Esophagus muscularis mucosa (tissue), 4 donors: ENCODE measurements around the gene CEP170B. TPM values are rescaled to one million over a fixed set of nuclear protein-coding genes. Genes with fewer than 3 reads are reported as not detected.

Experiments used
- DNase-seq: peaks from one replicate; pipeline ENCODE4 v3.0.0-alpha.2; 2017; ENCODE audit errors: extremely low spot score
- H3K27ac ChIP-seq, 4 donors: fragments of 200-600 bp; sonication (generic); replicated peaks in 1 of 4; 1 replicate in 3 of 4; 2 replicates in 1 of 4; pipeline ENCODE4 v1.5.1; 2016 to 2019; ENCODE audit warnings: mild to moderate bottlenecking in 1 of 4
- H3K27me3 ChIP-seq, 4 donors: fragments of 200-600 bp; sonication (generic); one replicate each; pipeline versions ENCODE4 v1.5.1 to v1.6.0; 2016 to 2019
- H3K36me3 ChIP-seq, 4 donors: fragments of 200-600 bp; sonication (generic); one replicate each; pipeline ENCODE4 v1.5.1; 2016 to 2019
- H3K4me1 ChIP-seq, 4 donors: fragments of 200-600 bp; sonication (generic); one replicate each; pipeline ENCODE4 v1.5.1; 2016 to 2019
- H3K4me3 ChIP-seq, 4 donors: fragments of 200-600 bp; sonication (generic); 1 replicate in 2 of 4; 2 replicates in 2 of 4; pipeline ENCODE4 v1.5.1; 2016 to 2019; ENCODE audit warnings: mild to moderate bottlenecking in 4 of 4, moderate library complexity in 1 of 4
- H3K9me3 ChIP-seq, 4 donors: fragments of 200-600 bp; sonication (generic); 1 replicate in 3 of 4; 2 replicates in 1 of 4; pipeline ENCODE4 v1.5.1; 2016 to 2019
- EP300 ChIP-seq: sonication (generic); formaldehyde crosslinking; IDR thresholded peaks from one replicate; pipeline ENCODE4 v1.6.1; 2017; ENCODE audit warnings: antibody characterized with exemption
- POLR2A ChIP-seq: fragments of 450-650 bp; IDR thresholded peaks from one replicate; pipeline ENCODE4 v1.6.1; 2017; ENCODE audit warnings: antibody characterized with exemption, moderate library complexity, mild to moderate bottlenecking, low read depth
- POLR2AphosphoS5 ChIP-seq, 2 donors: sonication (generic); formaldehyde crosslinking; IDR thresholded peaks; one replicate each; pipeline ENCODE4 v1.6.1; 2017; ENCODE audit warnings: antibody characterized with exemption in 2 of 2
- WGBS: methylation state at CpG from one replicate; pipeline ENCODE4 v1.1.5; 2018; 5-methylcytosine and 5-hydroxymethylcytosine counted together
- intact Hi-C: fragments of 100-400 bp; cut with DNase I; formaldehyde crosslinking; loops from one replicate; pipeline ENCODE4 v1.15.1; 2023
- total RNA-seq, 4 donors: library from RNA; depleted of rRNA; stranded (reverse); fragments of >200 nt; gene quantifications; one replicate each; pipeline versions ENCODE4 v1.1.0 to v1.2.1, GENCODE V29; 2016
- TF ChIP-seq, protein P1 (sequence below), 3 experiments: fragments of 200-600 bp in 2 of 3; fragments of 450-650 bp in 1 of 3; sonication (generic) in 2 of 3; IDR thresholded peaks; one replicate each; pipeline ENCODE4 v1.5.1; 2017 to 2019; ENCODE audit warnings: antibody characterized with exemption in 3 of 3, mild to moderate bottlenecking in 2 of 3, moderate library complexity in 1 of 3

Gene CEP170B
- total RNA-seq, 4 donors from 2014 or later, result 24.1 to 70.6 (median 45.7) TPM

- Histone ChIP-seq H3K4me1 (peaks cover 17 to 73% (median 39%) of the 10 kb centered on the region in 4 donors), H3K36me3 (peaks cover 0 to 18% (median 3%) of the 10 kb centered on the region in 4 donors), H3K9me3 (no peaks in the 10 kb centered on the region), H3K4me3 (no peak overlapping the region), H3K27me3 (no peaks in the 10 kb centered on the region), H3K27ac (no peak overlapping the region)
- intact Hi-C loops, result no loop called here
- WGBS, result 73% methylated on average over 16 of the region's 21 CpGs
- no peak for DNase-seq
- TF ChIP-seq POLR2AphosphoS5 (IDR thresholded peaks at IDR 0.05) (no peak), POLR2A (no peak), EP300 (no peak)
- TF ChIP-seq, protein P1, sequence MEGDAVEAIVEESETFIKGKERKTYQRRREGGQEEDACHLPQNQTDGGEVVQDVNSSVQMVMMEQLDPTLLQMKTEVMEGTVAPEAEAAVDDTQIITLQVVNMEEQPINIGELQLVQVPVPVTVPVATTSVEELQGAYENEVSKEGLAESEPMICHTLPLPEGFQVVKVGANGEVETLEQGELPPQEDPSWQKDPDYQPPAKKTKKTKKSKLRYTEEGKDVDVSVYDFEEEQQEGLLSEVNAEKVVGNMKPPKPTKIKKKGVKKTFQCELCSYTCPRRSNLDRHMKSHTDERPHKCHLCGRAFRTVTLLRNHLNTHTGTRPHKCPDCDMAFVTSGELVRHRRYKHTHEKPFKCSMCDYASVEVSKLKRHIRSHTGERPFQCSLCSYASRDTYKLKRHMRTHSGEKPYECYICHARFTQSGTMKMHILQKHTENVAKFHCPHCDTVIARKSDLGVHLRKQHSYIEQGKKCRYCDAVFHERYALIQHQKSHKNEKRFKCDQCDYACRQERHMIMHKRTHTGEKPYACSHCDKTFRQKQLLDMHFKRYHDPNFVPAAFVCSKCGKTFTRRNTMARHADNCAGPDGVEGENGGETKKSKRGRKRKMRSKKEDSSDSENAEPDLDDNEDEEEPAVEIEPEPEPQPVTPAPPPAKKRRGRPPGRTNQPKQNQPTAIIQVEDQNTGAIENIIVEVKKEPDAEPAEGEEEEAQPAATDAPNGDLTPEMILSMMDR (IDR thresholded peaks at IDR 0.05), result peak in 1 of 3 experiments; percentile 34
Measured at GRCh38 chr14:104870368-104871144, 5.5 kb downstream of the CEP170B start.

- no peak for DNase-seq
- intact Hi-C loops, result no loop called here
- peaks cover 12 to 66% (median 34%) of the 10 kb centered on the region in 4 donors for H3K4me1 ChIP-seq
- H3K4me3 ChIP-seq, result no peak overlapping the region
- no peak overlapping the region for H3K27ac ChIP-seq
- TF ChIP-seq POLR2AphosphoS5 (IDR thresholded peaks at IDR 0.05) (no peak), POLR2A (no peak), EP300 (no peak)
- TF ChIP-seq, protein P1 (IDR thresholded peaks at IDR 0.05), result no peak
- H3K36me3 ChIP-seq, result peaks cover 0 to 18% (median 3%) of the 10 kb centered on the region in 4 donors
- no peaks in the 10 kb centered on the region for H3K9me3 ChIP-seq
- no peaks in the 10 kb centered on the region for H3K27me3 ChIP-seq
- 89% methylated on average over 15 of the region's 15 CpGs for WGBS
Measured at GRCh38 chr14:104871145-104871655, 6.1 kb downstream of the CEP170B start.

- Histone ChIP-seq H3K9me3 (no peaks in the 10 kb centered on the region), H3K27me3 (no peaks in the 10 kb centered on the region), H3K36me3 (peaks cover 0 to 21% (median 3%) of the 10 kb centered on the region in 4 donors), H3K4me1 (peaks cover 6 to 59% (median 27%) of the 10 kb centered on the region in 4 donors), H3K4me3 (no peak overlapping the region), H3K27ac (no peak overlapping the region)
- no peak for DNase-seq
- 91% methylated on average over 43 of the region's 47 CpGs for WGBS
- intact Hi-C loops, result no loop called here
- TF ChIP-seq, protein P1 (IDR thresholded peaks at IDR 0.05), result no peak
- no peak for TF ChIP-seq POLR2AphosphoS5 (IDR thresholded peaks at IDR 0.05)
- no peak for TF ChIP-seq POLR2A
- no peak for TF ChIP-seq EP300
Measured at GRCh38 chr14:104871656-104872468, 6.8 kb downstream of the CEP170B start.

DNA sequence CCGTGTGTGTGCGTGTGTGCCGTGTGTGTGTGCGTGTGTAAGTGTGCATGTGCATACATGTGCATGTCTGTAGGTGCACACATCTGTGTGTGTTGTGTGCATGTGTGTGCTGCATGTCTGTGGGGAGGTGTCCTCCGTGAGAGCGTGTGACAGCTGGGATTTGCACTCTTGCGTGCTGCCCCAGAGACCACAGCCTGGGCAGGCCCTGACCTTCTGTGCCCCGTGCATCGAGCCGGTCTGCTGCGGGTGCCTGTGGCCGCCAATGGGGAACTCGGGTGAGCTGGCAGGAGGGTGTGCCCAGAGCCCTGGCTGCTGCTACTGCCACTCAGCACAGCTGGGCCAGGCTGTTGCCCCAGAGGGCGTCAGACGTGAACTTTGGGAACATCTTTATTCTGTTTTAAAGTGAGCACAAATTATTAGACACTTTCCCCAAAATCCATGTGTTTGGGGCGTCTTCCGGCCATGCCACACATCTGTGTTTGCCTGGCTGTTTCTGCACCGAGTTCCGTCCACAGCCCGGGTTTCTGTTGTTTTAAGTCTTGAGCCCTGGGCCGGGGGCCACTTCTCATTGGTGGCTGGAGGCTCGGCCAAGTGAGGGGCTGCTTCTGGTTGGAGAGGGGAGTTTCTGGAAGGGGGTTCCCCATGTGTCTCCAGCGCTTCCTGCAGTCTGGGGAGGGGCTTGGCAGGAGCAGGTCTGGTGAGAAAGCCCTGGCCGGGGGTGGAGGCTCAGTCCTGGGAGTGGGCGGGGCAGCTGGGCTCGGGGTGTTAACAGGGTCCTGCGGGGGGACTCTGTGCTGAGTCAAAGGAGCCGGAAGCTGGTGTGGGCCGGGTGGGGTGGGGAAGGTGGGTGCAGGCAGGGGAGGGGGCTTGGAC, 7.6 kb downstream of the CEP170B start:
- Histone ChIP-seq H3K4me1 (peaks cover 0 to 51% (median 18%) of the 10 kb centered on the region in 4 donors), H3K27ac (no peak overlapping the region), H3K9me3 (no peaks in the 10 kb centered on the region), H3K36me3 (peaks cover 0 to 29% (median 6%) of the 10 kb centered on the region in 4 donors), H3K27me3 (no peaks in the 10 kb centered on the region), H3K4me3 (no peak overlapping the region)
- no peak for TF ChIP-seq EP300
- no peak for TF ChIP-seq POLR2AphosphoS5 (IDR thresholded peaks at IDR 0.05)
- TF ChIP-seq POLR2A, result no peak
- TF ChIP-seq, protein P1 (IDR thresholded peaks at IDR 0.05), result no peak
- WGBS, result 71% methylated on average over 7 of the region's 29 CpGs
- intact Hi-C loops, result no loop called here
- no peak for DNase-seq
